Measurements from ENCODE around the gene IGF2. TPM values are rescaled to one million over a fixed set of nuclear protein-coding genes. Genes with fewer than 3 reads are reported as not detected.

Gene IGF2
- total RNA-seq, 1 experiment from 2014 or later: 0.35 TPM

- TF ChIP-seq, protein P1, sequence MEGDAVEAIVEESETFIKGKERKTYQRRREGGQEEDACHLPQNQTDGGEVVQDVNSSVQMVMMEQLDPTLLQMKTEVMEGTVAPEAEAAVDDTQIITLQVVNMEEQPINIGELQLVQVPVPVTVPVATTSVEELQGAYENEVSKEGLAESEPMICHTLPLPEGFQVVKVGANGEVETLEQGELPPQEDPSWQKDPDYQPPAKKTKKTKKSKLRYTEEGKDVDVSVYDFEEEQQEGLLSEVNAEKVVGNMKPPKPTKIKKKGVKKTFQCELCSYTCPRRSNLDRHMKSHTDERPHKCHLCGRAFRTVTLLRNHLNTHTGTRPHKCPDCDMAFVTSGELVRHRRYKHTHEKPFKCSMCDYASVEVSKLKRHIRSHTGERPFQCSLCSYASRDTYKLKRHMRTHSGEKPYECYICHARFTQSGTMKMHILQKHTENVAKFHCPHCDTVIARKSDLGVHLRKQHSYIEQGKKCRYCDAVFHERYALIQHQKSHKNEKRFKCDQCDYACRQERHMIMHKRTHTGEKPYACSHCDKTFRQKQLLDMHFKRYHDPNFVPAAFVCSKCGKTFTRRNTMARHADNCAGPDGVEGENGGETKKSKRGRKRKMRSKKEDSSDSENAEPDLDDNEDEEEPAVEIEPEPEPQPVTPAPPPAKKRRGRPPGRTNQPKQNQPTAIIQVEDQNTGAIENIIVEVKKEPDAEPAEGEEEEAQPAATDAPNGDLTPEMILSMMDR (IDR thresholded peaks at IDR 0.05; ENCODE audit: unreplicated experiment): no peak
- Mint-ChIP-seq H3K4me1 (ENCODE audit: insufficient read depth, unreplicated experiment) (no peaks in the 10 kb centered on the region), H3K27ac (ENCODE audit: low read depth, unreplicated experiment) (no peak overlapping the region), H3K27me3 (ENCODE audit: insufficient read depth, unreplicated experiment) (no peaks in the 10 kb centered on the region), H3K36me3 (ENCODE audit: insufficient read depth, unreplicated experiment) (no peaks in the 10 kb centered on the region), H3K9me3 (ENCODE audit: unreplicated experiment) (no peaks in the 10 kb centered on the region), H3K4me3 (ENCODE audit: unreplicated experiment) (no peak overlapping the region)
- no TSS peak for BruUV-seq (replicated peaks)
- POLR2A ChIA-PET: no interaction called here
- no peak for DNase-seq (ENCODE audit: unreplicated experiment)
- intact Hi-C loops (cut with micrococcal nuclease): no loop called here
- CTCF ChIA-PET: interaction anchor here (0.6 to 13.8 kb wide), 10 partner anchors 18 to 518 kb away, joined by 3 to 541 read pairs (median 3); no protein-coding TSS in a partner anchor
These were observed 18.3 kb upstream of the IGF2 start for GRCh38 chr11:2157294-2158040.

DNA sequence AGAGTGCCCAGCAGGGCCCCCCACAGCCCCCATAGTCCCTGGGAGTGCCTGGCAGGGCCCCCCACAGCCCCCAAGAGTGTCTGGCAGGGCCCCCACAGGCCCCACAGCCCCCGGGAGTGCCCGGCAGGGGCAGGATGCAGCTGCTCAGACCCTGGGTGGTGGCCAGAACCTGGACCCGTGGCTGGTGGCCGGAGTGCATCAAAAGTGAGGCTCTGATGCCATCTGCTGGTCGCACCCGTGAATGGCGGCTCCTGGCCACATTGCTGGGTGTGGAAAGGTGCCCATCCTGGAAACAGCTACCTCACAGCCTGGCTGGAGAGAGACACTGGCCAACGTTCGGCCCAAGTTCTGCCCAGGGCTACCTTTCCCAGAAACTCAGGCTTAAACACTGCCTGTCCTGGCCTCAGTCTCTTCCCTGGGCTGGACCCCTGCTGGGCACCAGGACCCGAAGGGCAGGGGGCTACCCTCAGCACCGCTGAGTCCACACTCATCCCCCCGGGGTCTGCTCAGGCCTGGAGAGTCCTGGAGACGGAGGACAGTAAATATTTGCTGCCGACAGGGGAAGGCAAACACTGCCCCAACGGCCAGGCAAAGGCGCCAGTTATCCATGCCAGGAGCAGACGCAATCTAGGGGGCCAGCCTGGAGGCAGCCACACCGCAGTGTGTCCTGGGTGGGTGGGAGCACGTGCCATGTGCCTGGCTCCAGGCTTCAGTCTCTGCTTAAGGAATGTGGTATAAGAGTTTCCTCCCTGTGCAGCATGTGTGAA lies 17.4 kb upstream of the IGF2 start:
- no peaks in the 10 kb centered on the region for H3K27me3 Mint-ChIP-seq (ENCODE audit: insufficient read depth, unreplicated experiment)
- peak; percentile 71 for DNase-seq (ENCODE audit: unreplicated experiment)
- BruUV-seq (replicated peaks): no TSS peak
- no peaks in the 10 kb centered on the region for H3K9me3 Mint-ChIP-seq (ENCODE audit: unreplicated experiment)
- POLR2A ChIA-PET: interaction anchor here (0.6 to 0.8 kb wide), 2 partner anchors 52 to 154 kb away, joined by 3 to 4 read pairs; no protein-coding TSS in a partner anchor
- CTCF ChIA-PET: interaction anchor here (0.6 to 13.8 kb wide), 23 partner anchors 8 to 525 kb away, joined by 3 to 541 read pairs (median 3); no protein-coding TSS in a partner anchor
- no peaks in the 10 kb centered on the region for H3K4me1 Mint-ChIP-seq (ENCODE audit: insufficient read depth, unreplicated experiment)
- H3K27ac Mint-ChIP-seq (ENCODE audit: low read depth, unreplicated experiment): no peak overlapping the region
- TF ChIP-seq, protein P1 (IDR thresholded peaks at IDR 0.05; ENCODE audit: unreplicated experiment): peak; percentile 84
- H3K4me3 Mint-ChIP-seq (ENCODE audit: unreplicated experiment): no peak overlapping the region
- H3K36me3 Mint-ChIP-seq (ENCODE audit: insufficient read depth, unreplicated experiment): no peaks in the 10 kb centered on the region
- intact Hi-C loops (cut with micrococcal nuclease): no loop called here

DNA sequence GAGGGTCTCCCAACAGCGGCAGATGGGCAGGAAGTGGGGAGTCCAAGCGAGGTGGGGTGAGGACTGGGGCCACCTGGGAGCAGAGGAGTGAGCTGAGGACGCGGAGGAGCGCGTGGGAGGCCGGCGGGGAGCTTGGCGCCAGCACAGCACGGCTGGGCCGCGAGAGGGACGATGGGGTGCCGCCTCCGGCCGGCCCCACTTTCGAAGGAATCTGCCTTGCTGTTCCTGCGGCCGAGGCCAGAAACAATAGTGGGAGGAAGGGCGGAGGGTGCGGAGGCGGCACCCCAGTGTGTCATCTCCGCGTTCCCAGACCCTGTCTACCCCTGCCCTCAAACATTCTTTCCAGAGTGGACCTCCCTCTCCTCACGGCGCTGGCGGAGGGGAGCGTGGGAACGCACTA lies 16.3 kb upstream of the IGF2 start:
- Mint-ChIP-seq H3K9me3 (ENCODE audit: unreplicated experiment) (no peaks in the 10 kb centered on the region), H3K27me3 (ENCODE audit: insufficient read depth, unreplicated experiment) (peaks cover 5% of the 10 kb centered on the region), H3K4me1 (ENCODE audit: insufficient read depth, unreplicated experiment) (no peaks in the 10 kb centered on the region), H3K4me3 (ENCODE audit: unreplicated experiment) (no peak overlapping the region), H3K36me3 (ENCODE audit: insufficient read depth, unreplicated experiment) (no peaks in the 10 kb centered on the region), H3K27ac (ENCODE audit: low read depth, unreplicated experiment) (no peak overlapping the region)
- DNase-seq (ENCODE audit: unreplicated experiment): no peak
- TF ChIP-seq, protein P1 (IDR thresholded peaks at IDR 0.05; ENCODE audit: unreplicated experiment): no peak
- ChIA-PET POLR2A (no interaction called here), CTCF (interaction anchor here (0.6 to 13.8 kb wide), 14 partner anchors 9 to 1201 kb away, joined by 3 to 541 read pairs (median 6); no protein-coding TSS in a partner anchor)
- BruUV-seq (replicated peaks): no TSS peak
- intact Hi-C loops (cut with micrococcal nuclease): no loop called here

GRCh38 chr11:2154889-2155288 lies 15.7 kb upstream of the IGF2 start:
- POLR2A ChIA-PET: no interaction called here

More at GRCh38 chr11:2154889-2155288, 15.7 kb upstream of the IGF2 start:
- TF ChIP-seq, protein P1 (IDR thresholded peaks at IDR 0.05; ENCODE audit: unreplicated experiment): no peak
- no peak for DNase-seq (ENCODE audit: unreplicated experiment)
- H3K36me3 Mint-ChIP-seq (ENCODE audit: insufficient read depth, unreplicated experiment): no peaks in the 10 kb centered on the region
- CTCF ChIA-PET: interaction anchor here (0.6 to 13.8 kb wide), 12 partner anchors 8 to 1200 kb away, joined by 3 to 541 read pairs (median 10); no protein-coding TSS in a partner anchor
- no peak overlapping the region for H3K27ac Mint-ChIP-seq (ENCODE audit: low read depth, unreplicated experiment)
- H3K4me3 Mint-ChIP-seq (ENCODE audit: unreplicated experiment): no peak overlapping the region
- intact Hi-C loops (cut with micrococcal nuclease): no loop called here
- BruUV-seq (replicated peaks): no TSS peak
- H3K9me3 Mint-ChIP-seq (ENCODE audit: unreplicated experiment): no peaks in the 10 kb centered on the region
- H3K4me1 Mint-ChIP-seq (ENCODE audit: insufficient read depth, unreplicated experiment): no peaks in the 10 kb centered on the region
- peaks cover 11% of the 10 kb centered on the region for H3K27me3 Mint-ChIP-seq (ENCODE audit: insufficient read depth, unreplicated experiment)

Measured in MCF 10A (cell line).